ENCODE data around the gene TEAD4. TPM values are rescaled to one million over a fixed set of nuclear protein-coding genes. Genes with fewer than 3 reads are reported as not detected.

Gene TEAD4
- total RNA-seq, 4 donors from 2014 or later, result 4.7 to 26.7 (median 25.0) TPM

- peaks cover 0 to 4% (median 0%) of the 10 kb centered on the region in 3 donors for H3K9me3 ChIP-seq
- no peak overlapping the region for H3K27ac ChIP-seq
- peaks cover 0 to 14% of the 10 kb centered on the region in 2 donors for H3K36me3 ChIP-seq
- H3K4me1 ChIP-seq, result no peaks in the 10 kb centered on the region
- H3K4me3 ChIP-seq, result no peak overlapping the region
- 65 to 84% methylated on average over 2 to 4 of the region's 5 CpGs for WGBS, 2 donors (ENCODE audit: low coverage in 1 of 2)
- ATAC-seq, result no peak
- no peak for TF ChIP-seq POLR2AphosphoS5 (IDR thresholded peaks at IDR 0.05)
- no peak for TF ChIP-seq POLR2A (IDR thresholded peaks at IDR 0.05)
- no peak for TF ChIP-seq CTCF (IDR thresholded peaks at IDR 0.05)
- TF ChIP-seq EP300 (IDR thresholded peaks at IDR 0.05), result no peak
- no peaks in the 10 kb centered on the region for H3K27me3 ChIP-seq
Observed at GRCh38 chr12:2992724-2993123, 33.5 kb downstream of the TEAD4 start.

- H3K27ac ChIP-seq, result no peak overlapping the region
- ATAC-seq, result no peak
- peaks cover 0 to 14% of the 10 kb centered on the region in 2 donors for H3K36me3 ChIP-seq
- no peaks in the 10 kb centered on the region for H3K27me3 ChIP-seq
- H3K4me1 ChIP-seq, result no peaks in the 10 kb centered on the region
- H3K9me3 ChIP-seq, result no peaks in the 10 kb centered on the region
- TF ChIP-seq CTCF (IDR thresholded peaks at IDR 0.05), result no peak
- no peak for TF ChIP-seq EP300 (IDR thresholded peaks at IDR 0.05)
- no peak for TF ChIP-seq POLR2AphosphoS5 (IDR thresholded peaks at IDR 0.05)
- TF ChIP-seq POLR2A (IDR thresholded peaks at IDR 0.05), result no peak
- no peak overlapping the region for H3K4me3 ChIP-seq
- WGBS, 2 donors (ENCODE audit: low coverage in 1 of 2), result 84 to 96% methylated on average over 4 to 9 of the region's 15 CpGs
Observed at GRCh38 chr12:2997989-2998670, 38.9 kb downstream of the TEAD4 start.

- no peak for TF ChIP-seq POLR2AphosphoS5 (IDR thresholded peaks at IDR 0.05)
Observed at GRCh38 chr12:2998789-2999264, 39.6 kb downstream of the TEAD4 start.

GRCh38 chr12:2999265-2999841 is 40.2 kb downstream of the TEAD4 start:
- no peak overlapping the region for H3K27ac ChIP-seq
- no peak for ATAC-seq
- WGBS, 2 donors (ENCODE audit: low coverage in 1 of 2), result 90% methylated on average over 8 of the region's 23 CpGs; no CpG with 5 or more reads in 1 of the 2 donors
- no peaks in the 10 kb centered on the region for H3K4me1 ChIP-seq
- H3K4me3 ChIP-seq, result no peak overlapping the region
- H3K9me3 ChIP-seq, result no peaks in the 10 kb centered on the region
- H3K36me3 ChIP-seq, result peaks cover 0 to 16% of the 10 kb centered on the region in 2 donors
- H3K27me3 ChIP-seq, result no peaks in the 10 kb centered on the region
- TF ChIP-seq POLR2A (IDR thresholded peaks at IDR 0.05) (no peak), POLR2AphosphoS5 (IDR thresholded peaks at IDR 0.05) (no peak), CTCF (IDR thresholded peaks at IDR 0.05) (no peak), EP300 (IDR thresholded peaks at IDR 0.05) (no peak)

More at GRCh38 chr12:2998789-2999264, 39.6 kb downstream of the TEAD4 start:
- no peak overlapping the region for H3K4me3 ChIP-seq
- 20 to 76% methylated on average over 2 to 3 of the region's 12 CpGs for WGBS, 2 donors (ENCODE audit: low coverage in 1 of 2)
- H3K4me1 ChIP-seq, result no peaks in the 10 kb centered on the region
- no peaks in the 10 kb centered on the region for H3K27me3 ChIP-seq
- peaks cover 0 to 14% of the 10 kb centered on the region in 2 donors for H3K36me3 ChIP-seq
- H3K9me3 ChIP-seq, result no peaks in the 10 kb centered on the region
- no peak for ATAC-seq
- H3K27ac ChIP-seq, result no peak overlapping the region

GRCh38 chr12:3000548-3001275 is 41.5 kb downstream of the TEAD4 start:
- Histone ChIP-seq H3K9me3 (no peaks in the 10 kb centered on the region), H3K27ac (no peak overlapping the region), H3K4me1 (no peaks in the 10 kb centered on the region), H3K36me3 (peaks cover 0 to 25% of the 10 kb centered on the region in 2 donors), H3K27me3 (no peaks in the 10 kb centered on the region), H3K4me3 (no peak overlapping the region)
- 53 to 61% methylated on average over 8 to 13 of the region's 13 CpGs for WGBS, 2 donors (ENCODE audit: low coverage in 1 of 2)
- no peak for ATAC-seq
- no peak for TF ChIP-seq CTCF (IDR thresholded peaks at IDR 0.05)
- no peak for TF ChIP-seq EP300 (IDR thresholded peaks at IDR 0.05)
